ENCODE results near the gene DTWD2. TPM values are rescaled to one million over a fixed set of nuclear protein-coding genes. Genes with fewer than 3 reads are reported as not detected.

The DTWD2 gene
- total and polyA plus RNA-seq, 2 experiments from 2014 or later, result 4.1 to 15.4 TPM

DNA sequence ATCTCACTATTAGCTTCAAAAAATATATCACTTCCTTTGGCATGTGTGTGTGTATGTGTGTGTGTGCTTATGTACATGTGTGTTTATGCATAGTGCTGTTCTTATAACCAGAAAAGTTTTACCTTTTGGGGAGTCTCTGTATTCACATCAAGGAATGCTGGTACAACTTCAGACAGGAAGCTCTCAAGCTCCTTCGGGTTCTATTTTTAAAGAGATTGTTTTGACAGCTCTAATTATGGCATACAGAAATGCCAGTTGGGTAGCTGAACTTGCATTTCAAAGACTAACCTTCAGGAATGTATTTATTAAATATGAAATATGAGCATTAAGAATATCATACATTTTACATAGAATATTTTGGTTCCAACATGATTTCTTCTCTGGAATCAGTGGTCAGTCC, 163.1 kb downstream of the DTWD2 start:
- Histone ChIP-seq H3K79me2 (replicated peaks; ENCODE audit: insufficient read depth) (no peaks in the 10 kb centered on the region), H3K27ac (ENCODE audit: low read depth) (no peak overlapping the region), H3K36me3 (ENCODE audit: insufficient read depth) (no peaks in the 10 kb centered on the region), H2AFZ (no peak overlapping the region), H3K4me2 (no peak overlapping the region), H3K4me3 (no peak overlapping the region), H3K27me3 (ENCODE audit: insufficient read depth) (no peaks in the 10 kb centered on the region), H3K9me2 (ENCODE audit: insufficient read depth) (no peaks in the 10 kb centered on the region), H3K4me1 (ENCODE audit: insufficient read depth) (peaks cover 5% of the 10 kb centered on the region; the same call in 1 of the 2 replicates), H4K20me1 (replicated peaks; ENCODE audit: insufficient read depth) (no peaks in the 10 kb centered on the region), H3F3A (replicated peaks; ENCODE audit: low read depth) (no peaks in the 10 kb centered on the region)
- Mint-ChIP-seq H3K27ac (no peak overlapping the region), H3K36me3 (ENCODE audit: low read depth) (no peaks in the 10 kb centered on the region), H3K9me3 (no peaks in the 10 kb centered on the region), H3K4me3 (no peak overlapping the region), H3K4me1 (peaks cover 8% of the 10 kb centered on the region; the same call in 1 of the 3 replicates), H3K27me3 (ENCODE audit: insufficient read depth, low read depth, poor library complexity) (no peaks in the 10 kb centered on the region)
- ATAC-seq (no peak), DNase-seq (ENCODE audit: low spot score) (no peak)
- TF ChIP-seq, protein P1, sequence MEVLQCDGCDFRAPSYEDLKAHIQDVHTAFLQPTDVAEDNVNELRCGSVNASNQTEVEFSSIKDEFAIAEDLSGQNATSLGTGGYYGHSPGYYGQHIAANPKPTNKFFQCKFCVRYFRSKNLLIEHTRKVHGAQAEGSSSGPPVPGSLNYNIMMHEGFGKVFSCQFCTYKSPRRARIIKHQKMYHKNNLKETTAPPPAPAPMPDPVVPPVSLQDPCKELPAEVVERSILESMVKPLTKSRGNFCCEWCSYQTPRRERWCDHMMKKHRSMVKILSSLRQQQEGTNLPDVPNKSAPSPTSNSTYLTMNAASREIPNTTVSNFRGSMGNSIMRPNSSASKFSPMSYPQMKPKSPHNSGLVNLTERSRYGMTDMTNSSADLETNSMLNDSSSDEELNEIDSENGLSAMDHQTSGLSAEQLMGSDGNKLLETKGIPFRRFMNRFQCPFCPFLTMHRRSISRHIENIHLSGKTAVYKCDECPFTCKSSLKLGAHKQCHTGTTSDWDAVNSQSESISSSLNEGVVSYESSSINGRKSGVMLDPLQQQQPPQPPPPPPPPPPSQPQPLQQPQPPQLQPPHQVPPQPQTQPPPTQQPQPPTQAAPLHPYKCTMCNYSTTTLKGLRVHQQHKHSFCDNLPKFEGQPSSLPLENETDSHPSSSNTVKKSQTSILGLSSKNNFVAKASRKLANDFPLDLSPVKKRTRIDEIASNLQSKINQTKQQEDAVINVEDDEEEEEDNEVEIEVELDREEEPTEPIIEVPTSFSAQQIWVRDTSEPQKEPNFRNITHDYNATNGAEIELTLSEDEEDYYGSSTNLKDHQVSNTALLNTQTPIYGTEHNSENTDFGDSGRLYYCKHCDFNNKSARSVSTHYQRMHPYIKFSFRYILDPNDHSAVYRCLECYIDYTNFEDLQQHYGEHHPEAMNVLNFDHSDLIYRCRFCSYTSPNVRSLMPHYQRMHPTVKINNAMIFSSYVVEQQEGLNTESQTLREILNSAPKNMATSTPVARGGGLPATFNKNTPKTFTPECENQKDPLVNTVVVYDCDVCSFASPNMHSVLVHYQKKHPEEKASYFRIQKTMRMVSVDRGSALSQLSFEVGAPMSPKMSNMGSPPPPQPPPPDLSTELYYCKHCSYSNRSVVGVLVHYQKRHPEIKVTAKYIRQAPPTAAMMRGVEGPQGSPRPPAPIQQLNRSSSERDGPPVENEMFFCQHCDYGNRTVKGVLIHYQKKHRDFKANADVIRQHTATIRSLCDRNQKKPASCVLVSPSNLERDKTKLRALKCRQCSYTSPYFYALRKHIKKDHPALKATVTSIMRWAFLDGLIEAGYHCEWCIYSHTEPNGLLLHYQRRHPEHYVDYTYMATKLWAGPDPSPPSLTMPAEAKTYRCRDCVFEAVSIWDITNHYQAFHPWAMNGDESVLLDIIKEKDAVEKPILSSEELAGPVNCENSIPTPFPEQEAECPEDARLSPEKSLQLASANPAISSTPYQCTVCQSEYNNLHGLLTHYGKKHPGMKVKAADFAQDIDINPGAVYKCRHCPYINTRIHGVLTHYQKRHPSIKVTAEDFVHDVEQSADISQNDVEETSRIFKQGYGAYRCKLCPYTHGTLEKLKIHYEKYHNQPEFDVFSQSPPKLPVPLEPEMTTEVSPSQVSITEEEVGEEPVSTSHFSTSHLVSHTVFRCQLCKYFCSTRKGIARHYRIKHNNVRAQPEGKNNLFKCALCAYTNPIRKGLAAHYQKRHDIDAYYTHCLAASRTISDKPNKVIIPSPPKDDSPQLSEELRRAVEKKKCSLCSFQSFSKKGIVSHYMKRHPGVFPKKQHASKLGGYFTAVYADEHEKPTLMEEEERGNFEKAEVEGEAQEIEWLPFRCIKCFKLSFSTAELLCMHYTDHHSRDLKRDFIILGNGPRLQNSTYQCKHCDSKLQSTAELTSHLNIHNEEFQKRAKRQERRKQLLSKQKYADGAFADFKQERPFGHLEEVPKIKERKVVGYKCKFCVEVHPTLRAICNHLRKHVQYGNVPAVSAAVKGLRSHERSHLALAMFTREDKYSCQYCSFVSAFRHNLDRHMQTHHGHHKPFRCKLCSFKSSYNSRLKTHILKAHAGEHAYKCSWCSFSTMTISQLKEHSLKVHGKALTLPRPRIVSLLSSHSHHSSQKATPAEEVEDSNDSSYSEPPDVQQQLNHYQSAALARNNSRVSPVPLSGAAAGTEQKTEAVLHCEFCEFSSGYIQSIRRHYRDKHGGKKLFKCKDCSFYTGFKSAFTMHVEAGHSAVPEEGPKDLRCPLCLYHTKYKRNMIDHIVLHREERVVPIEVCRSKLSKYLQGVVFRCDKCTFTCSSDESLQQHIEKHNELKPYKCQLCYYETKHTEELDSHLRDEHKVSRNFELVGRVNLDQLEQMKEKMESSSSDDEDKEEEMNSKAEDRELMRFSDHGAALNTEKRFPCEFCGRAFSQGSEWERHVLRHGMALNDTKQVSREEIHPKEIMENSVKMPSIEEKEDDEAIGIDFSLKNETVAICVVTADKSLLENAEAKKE (CRISPR knock-in tag; IDR thresholded peaks at IDR 0.05), result no peak
- TF ChIP-seq EZH2 (IDR thresholded peaks at IDR 0.05; ENCODE audit: low read depth, unreplicated experiment), result no peak
- TF ChIP-seq ZNF114 (CRISPR knock-in tag; IDR thresholded peaks at IDR 0.05), result no peak
- no peak for TF ChIP-seq JUNB (IDR thresholded peaks at IDR 0.05; ENCODE audit: unreplicated experiment)
- no peak for TF ChIP-seq NANOG (IDR thresholded peaks at IDR 0.05; ENCODE audit: borderline replicate concordance)
- TF ChIP-seq ZNF331 (CRISPR knock-in tag; IDR thresholded peaks at IDR 0.05; ENCODE audit: low read depth), result no peak
- no peak for TF ChIP-seq CREB1 (CRISPR knock-in tag; IDR thresholded peaks at IDR 0.05; ENCODE audit: low read depth)
- TF ChIP-seq POLR2AphosphoS5 (IDR thresholded peaks at IDR 0.05; ENCODE audit: low read depth), result no peak
- TF ChIP-seq, protein P2, sequence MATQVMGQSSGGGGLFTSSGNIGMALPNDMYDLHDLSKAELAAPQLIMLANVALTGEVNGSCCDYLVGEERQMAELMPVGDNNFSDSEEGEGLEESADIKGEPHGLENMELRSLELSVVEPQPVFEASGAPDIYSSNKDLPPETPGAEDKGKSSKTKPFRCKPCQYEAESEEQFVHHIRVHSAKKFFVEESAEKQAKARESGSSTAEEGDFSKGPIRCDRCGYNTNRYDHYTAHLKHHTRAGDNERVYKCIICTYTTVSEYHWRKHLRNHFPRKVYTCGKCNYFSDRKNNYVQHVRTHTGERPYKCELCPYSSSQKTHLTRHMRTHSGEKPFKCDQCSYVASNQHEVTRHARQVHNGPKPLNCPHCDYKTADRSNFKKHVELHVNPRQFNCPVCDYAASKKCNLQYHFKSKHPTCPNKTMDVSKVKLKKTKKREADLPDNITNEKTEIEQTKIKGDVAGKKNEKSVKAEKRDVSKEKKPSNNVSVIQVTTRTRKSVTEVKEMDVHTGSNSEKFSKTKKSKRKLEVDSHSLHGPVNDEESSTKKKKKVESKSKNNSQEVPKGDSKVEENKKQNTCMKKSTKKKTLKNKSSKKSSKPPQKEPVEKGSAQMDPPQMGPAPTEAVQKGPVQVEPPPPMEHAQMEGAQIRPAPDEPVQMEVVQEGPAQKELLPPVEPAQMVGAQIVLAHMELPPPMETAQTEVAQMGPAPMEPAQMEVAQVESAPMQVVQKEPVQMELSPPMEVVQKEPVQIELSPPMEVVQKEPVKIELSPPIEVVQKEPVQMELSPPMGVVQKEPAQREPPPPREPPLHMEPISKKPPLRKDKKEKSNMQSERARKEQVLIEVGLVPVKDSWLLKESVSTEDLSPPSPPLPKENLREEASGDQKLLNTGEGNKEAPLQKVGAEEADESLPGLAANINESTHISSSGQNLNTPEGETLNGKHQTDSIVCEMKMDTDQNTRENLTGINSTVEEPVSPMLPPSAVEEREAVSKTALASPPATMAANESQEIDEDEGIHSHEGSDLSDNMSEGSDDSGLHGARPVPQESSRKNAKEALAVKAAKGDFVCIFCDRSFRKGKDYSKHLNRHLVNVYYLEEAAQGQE (IDR thresholded peaks at IDR 0.05; ENCODE audit: unreplicated experiment), result no peak
- no peak for TF ChIP-seq EZH2phosphoT487 (IDR thresholded peaks at IDR 0.05; ENCODE audit: unreplicated experiment)
- TF ChIP-seq STAT1 (IDR thresholded peaks at IDR 0.05; ENCODE audit: unreplicated experiment), result no peak
- TF ChIP-seq, protein P3, sequence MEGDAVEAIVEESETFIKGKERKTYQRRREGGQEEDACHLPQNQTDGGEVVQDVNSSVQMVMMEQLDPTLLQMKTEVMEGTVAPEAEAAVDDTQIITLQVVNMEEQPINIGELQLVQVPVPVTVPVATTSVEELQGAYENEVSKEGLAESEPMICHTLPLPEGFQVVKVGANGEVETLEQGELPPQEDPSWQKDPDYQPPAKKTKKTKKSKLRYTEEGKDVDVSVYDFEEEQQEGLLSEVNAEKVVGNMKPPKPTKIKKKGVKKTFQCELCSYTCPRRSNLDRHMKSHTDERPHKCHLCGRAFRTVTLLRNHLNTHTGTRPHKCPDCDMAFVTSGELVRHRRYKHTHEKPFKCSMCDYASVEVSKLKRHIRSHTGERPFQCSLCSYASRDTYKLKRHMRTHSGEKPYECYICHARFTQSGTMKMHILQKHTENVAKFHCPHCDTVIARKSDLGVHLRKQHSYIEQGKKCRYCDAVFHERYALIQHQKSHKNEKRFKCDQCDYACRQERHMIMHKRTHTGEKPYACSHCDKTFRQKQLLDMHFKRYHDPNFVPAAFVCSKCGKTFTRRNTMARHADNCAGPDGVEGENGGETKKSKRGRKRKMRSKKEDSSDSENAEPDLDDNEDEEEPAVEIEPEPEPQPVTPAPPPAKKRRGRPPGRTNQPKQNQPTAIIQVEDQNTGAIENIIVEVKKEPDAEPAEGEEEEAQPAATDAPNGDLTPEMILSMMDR (conservative IDR thresholded peaks at IDR 0.05; ENCODE audit: low read depth in 2 of 2), result no peak
- TF ChIP-seq, protein P4, sequence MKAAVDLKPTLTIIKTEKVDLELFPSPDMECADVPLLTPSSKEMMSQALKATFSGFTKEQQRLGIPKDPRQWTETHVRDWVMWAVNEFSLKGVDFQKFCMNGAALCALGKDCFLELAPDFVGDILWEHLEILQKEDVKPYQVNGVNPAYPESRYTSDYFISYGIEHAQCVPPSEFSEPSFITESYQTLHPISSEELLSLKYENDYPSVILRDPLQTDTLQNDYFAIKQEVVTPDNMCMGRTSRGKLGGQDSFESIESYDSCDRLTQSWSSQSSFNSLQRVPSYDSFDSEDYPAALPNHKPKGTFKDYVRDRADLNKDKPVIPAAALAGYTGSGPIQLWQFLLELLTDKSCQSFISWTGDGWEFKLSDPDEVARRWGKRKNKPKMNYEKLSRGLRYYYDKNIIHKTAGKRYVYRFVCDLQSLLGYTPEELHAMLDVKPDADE (IDR thresholded peaks at IDR 0.05), result no peak
